ENCODE data around the gene DIP2C.
"Not testable (repeated sequence)": the region's sequence is repeated elsewhere in the genome, so short reads cannot be mapped to it uniquely, and the experiment has no call there.

DIP2C gene

DNA sequence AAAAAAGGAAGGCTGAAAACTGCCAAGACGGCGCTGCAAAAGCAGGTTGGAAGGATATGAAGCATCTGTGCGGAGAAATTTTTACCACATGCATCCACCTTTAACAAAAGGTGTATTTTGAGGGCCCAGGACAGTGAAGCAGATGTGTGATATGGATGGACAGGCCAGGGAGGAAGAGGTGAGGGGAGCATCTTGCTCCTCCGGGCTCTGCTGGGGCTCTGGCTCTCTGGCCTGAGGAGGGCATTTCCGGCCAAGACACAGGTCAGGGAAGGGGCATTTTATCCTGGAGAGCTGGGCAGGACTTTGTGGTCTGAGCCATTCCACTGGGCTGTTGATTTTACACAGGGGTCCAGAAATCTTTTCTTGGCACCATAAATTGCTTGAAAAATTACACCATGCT, 379.1 kb downstream of the DIP2C start:
- no peak for DNase-seq

DNA sequence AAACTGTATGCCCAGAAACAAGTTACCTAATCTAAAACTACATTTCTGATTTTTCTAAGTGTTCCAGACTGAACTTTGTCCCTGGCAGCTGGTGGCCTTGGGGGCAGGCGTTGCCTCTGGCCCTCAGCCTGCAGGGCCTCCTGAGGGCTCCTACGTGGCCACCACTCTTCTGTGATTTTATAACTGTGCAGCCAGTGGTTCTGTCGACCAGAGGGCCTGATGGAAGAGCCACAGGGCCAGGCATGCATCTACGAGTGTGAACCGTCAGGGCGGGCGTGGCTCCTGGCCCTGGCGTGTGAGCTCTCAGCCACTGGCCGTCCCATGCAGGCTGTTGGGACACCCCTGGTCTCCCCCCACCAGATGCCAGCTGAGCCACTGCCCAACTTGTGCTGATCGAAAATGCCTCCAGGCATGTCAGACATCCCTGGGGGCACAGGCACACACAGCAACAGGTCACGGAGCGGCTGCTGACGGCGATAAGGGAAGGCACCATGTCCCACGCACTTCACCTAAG, 380.8 kb downstream of the DIP2C start:
- no peak for DNase-seq

DNA sequence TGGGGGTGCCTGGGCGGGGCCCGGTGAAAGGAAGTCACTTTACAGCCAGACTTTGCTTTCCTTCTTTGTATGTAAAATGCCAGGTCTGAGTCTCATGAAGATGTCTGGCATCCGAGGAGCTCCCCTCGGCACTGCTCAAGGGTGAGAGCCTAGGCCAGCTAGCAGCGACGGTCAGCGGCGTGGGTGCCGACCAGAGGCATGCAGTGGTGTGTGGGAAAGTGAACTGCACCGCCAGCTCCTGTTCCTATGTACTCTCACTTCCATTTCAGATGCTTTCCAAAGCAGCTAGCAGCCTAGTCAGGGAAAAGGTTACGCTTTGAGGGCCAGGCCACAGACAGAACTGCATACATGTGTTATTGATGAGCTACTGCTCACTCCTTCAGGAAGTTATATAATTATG, 381.4 kb downstream of the DIP2C start:
- DNase-seq, result no peak

GRCh38 chr10:307659-308058, 381.8 kb downstream of the DIP2C start:
- DNase-seq, result no peak

GRCh38 chr10:306675-307185, 382.7 kb downstream of the DIP2C start:
- DNase-seq, result peak; percentile 53

GRCh38 chr10:306007-306674, 383.3 kb downstream of the DIP2C start:
- no peak for DNase-seq

DNA sequence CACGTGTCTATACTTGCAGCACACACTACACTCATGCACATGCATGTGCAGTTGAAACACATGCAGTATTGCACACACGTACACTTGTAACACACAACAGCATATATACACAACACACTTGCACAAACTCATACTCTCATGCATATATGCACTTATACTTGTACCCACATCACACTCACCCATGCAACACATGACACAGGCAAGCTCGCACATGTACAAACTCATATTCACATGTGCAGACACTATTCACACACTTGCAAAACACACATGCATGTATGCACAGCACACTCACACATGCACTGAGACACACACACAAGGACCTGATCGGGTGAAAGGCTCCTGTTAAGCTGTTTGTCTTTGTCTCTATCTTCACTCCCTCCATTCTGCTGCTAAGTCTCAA, 384.4 kb downstream of the DIP2C start:
- DNase-seq, result no peak

DNA sequence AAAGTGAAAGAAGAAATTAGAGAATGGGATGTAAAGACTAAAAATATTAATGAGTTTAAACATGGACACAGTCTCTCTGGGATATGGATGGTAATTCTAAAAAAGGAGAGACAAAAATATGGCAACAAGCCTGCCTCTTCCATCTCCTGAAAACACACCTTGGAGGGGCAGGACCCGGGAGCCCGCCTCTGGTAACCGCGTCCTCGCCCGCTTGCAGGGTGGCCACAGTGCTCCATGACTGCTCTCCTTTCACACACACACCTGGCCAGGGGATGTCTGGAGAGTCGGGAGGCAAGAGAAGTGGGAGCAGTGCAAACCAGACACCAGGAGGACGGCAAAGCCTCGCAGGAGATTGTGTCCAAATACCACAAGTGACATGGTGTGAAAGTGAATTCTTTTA, 387.9 kb downstream of the DIP2C start:
- DNase-seq, result no peak

GRCh38 chr10:300580-300979, 388.9 kb downstream of the DIP2C start:
- not testable (repeated sequence) for DNase-seq

DNA sequence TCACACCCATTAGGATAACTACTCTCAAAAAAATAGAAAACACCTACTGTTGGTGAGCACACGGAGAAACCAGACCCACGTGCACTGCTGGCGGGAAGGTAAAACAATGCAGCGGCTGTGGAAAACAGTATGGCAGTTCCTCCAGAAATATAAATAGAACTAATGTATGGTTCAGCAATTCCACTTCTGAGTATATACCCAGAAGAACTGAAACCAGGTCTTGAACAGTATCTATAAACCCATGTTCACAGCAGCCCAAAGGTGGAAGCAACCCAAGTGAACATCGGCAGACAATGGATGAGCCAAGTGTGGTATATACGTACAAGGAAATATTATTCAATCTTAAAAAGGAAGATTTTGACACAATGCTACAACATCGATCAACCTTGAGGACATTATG, 389.5 kb downstream of the DIP2C start:
- DNase-seq, result no peak

DNA sequence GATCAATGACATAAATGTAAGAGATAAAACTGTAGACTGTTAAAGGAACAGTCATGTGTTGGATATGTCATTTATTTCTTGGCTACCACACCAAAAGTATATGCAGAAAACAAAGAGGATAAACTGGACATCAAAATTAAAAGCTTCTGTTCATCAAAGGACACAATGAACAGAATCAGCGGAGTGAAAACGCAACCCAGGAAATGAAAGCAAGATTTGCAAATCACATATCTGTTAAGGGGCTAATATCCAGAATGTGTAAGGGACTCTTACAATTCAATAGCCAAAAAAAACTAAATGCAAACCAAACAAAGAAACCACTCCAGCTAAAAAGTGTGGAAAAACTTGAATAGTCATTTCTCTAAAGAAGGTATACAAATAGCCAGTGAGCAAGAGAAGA, 390.0 kb downstream of the DIP2C start:
- no peak for DNase-seq

- DNase-seq, result no peak
These were observed 391.4 kb downstream of the DIP2C start for GRCh38 chr10:298033-298432.

DNA sequence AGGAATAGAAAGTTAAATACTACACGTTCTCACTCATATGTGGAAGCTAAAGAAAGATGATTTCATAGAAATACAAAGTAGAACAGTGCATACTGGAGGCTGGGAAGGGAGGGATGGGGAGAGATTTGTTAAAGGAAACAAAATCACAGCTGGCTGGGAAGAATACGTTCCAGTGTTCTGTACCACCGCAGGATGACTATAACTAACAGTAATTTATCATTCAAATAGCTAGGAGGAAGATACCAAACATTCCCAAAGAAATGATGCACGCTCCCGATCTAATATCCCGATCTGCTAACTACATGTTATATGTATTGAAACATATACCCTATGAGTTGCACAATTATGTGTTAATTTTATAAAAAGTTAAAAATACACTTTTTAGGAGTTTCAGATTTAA, 391.9 kb downstream of the DIP2C start:
- no peak for DNase-seq

DNA sequence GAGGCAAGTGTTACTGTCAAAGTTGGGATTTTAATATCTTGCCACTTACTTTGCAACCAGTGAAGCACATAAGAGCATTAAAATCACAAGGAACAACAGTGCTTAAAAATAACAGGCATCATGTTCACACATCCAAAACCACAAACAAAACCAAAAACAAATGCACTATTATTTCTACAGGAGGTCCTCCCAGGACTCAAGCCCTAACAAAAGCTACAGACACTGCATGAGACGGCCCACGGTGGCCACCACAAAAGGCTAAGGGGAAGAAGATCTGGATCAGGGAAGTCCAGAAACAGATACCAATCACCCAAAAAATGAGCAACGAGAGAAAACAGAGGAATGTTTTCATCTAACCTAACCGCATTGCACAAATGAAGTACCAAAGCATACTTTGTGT, 395.8 kb downstream of the DIP2C start:
- no peak for DNase-seq

DNA sequence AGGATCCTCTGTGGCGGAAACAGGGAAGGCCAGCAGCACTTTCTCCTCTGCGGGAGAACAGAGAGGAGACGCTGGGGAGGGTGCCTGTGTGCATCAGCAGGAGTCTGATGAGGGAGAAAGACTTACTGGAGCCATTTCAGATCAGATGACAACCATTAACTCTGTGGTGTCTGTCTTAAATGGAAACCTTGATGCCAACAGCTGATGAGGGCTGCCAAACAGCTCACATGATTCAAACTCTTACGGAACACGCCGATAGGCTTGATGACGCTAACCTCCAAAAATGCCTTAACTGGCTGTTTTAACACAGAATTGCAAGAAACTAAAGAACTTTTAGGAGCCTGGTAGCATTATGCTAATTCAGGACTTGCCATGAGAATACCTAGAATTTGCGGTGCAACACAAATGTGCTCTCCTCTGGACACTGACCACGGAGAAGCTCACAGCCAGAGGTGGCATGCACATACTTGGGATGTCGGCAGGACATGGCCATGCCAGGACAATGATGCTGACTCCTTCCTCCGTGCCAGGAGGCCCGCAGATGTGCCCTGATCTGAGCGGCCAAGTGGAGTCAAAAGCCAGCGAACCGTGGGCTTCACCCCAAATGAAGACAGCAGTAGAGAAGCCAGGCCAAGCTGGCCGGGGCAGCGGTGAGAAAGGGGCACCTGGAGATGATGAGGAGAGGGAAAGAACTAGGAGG, 399.3 kb downstream of the DIP2C start:
- DNase-seq, result no peak

DNA sequence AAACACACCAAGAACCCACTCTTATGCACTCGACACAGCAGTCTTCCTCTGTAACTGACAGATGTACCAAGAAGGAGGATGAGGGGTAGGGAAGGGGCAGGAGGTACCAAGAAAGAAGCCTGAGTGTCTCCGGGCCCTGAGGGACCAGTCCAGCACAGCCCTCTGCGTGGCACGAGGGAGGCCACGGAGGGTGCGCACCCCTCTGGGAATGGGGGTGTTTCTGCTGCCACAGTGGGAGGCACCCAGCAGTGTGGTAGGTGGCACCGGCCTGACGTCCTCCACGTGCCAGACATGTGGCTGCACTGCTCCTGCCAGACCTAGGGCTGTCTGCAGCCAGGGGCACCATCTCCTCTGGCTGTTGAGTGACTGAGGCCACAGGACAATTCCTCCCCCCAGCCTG, 399.9 kb downstream of the DIP2C start:
- no peak for DNase-seq

DNA sequence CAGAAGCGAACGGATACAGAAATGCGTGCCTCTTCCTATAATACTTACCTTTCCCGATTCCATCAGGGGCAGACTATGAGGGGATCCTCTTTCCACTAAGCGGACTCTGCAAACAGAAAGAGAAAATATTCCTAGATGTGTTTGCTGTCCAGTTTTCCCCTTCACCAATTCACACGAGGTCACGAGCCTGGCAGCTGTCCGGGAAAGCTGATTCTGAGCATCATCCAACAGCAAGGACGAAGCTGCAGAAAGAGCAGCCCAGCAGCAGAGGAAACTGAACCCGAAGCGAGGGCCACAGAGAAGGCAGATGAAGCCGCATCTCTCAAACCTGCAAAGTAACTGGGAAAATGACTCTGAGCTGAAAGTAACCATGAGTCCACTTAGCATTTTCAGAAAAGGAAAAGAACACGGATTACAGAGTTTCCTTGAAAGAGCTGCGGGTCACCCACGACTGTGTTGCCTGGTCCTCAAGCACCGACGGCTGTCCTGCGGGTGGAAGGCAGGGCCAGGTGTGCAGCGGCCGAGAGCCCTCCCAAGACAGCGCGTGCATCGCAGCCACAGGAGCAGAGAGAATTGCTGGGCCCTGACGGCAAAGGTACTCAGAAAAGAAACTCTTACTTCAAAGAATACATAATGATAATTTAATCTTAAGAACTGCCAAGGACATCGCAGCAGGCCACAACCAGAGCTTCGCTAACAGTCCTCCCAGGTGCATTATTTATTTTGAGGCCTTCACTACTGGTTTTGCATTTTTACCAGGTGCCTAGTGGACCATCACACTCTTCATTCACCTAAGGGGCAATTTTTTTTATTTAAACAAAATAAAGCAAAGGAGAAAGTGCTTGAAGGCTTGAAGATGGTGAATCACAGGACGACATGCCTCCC, 400.9 kb downstream of the DIP2C start:
- no peak for DNase-seq

DNA sequence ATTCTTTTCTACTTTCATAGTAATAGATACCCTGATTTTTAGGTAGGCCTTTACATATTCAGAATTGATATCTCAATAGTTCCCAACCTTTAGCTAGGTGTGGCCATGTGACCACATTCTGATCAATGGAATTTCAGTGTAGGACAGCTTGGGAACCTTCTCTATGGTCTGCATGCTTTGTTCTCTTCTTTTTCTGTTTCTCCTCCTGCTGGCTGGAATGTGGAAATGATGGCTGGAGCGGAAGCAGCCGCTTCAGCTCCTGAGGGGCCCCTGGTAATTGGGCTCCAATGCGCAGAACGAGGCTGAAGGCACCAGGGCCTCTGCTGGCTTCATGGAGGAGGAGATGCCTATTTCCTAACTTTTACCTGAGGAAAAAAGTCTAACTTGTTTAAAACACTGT, 401.7 kb downstream of the DIP2C start:
- no peak for DNase-seq

GRCh38 chr10:287026-287709, 402.3 kb downstream of the DIP2C start:
- no peak for DNase-seq

DNA sequence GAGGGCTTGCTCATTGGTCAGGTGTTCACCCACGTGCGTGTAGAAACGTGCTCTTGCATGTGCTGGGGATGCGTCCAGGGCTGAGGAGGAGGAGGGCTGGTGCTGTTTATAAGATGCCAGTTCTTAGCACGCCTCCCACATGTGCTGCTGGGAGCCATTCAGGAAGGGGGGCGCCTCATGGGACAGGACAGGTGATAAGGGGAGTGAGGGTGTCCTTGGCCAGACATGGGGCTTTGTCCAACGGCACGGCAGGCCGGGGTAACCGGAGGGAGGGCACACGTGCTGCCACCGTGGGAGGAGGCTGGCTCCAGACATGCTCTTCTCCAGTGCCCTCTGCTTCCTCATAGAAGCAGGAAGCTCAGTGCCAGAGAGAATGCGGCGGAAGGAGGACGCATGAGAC, 404.3 kb downstream of the DIP2C start:
- no peak for DNase-seq

- no peak for DNase-seq
These were observed 405.5 kb downstream of the DIP2C start for GRCh38 chr10:283916-284356.

DNA sequence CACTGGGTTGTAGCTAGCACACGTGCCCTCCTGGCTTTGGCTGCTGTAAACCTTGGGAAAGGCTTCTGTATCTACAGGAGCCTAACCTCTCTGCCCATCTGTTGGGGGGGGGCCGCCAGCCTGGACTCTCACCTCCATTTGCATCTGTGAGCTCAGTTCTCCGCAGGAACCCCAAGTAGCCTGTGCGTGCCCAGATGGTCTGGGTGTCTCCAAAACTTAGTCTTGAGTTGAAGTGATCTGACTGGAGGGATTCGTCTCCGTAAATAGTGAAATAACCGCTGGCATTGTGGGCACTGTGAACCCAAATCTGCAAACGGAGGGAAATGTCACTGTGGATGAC, 406.4 kb downstream of the DIP2C start:
- DNase-seq, result no peak
